ENCODE results near the gene IPO8.

DNA sequence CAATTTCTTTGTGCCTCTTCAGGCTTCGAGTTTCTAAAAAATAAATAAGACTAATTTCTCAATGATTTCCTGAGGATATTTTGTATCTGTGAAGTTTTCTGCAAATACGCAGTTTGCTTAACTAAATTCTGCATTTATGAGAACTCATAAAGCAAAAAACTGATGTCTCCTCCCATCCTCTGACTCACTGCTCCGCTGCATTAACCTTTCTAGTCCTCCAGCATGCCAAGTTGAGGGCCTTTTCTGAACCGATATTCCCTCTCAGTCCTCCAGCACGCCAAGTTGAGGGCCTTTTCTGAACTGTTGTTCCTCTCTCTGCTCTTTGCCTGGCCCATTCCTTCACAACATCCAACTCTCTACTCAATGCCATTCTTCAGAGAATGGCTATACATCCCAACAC lies 3.2 kb downstream of the IPO8 start:
- TF ChIP-seq ZBTB7A (IDR thresholded peaks at IDR 0.05; ENCODE audit: low read depth) (no peak), EGR1 (IDR thresholded peaks at IDR 0.05) (no peak), MAX (IDR thresholded peaks at IDR 0.05) (no peak)
